Right renal pelvis (tissue), 4 donors: Measurements from ENCODE around the gene ANKRD45. TPM values are rescaled to one million over a fixed set of nuclear protein-coding genes. Genes with fewer than 3 reads are reported as not detected.
A peak's percentile ranks its signal among the peaks of the same experiment; 100 is the strongest.
"Not testable (repeated sequence)": the region's sequence is repeated elsewhere in the genome, so short reads cannot be mapped to it uniquely, and the experiment has no call there.

Experiments used
- DNase-seq, 4 donors: peaks; one replicate each; pipeline ENCODE4 v3.0.0-alpha.2; 2013; ENCODE audit warnings: low read depth in 4 of 4, low spot score in 3 of 4, missing footprints in 1 of 4
- polyA plus RNA-seq, 4 donors: library from polyadenylated mRNA; unstranded; fragments of 120-200 nt; gene quantifications; one replicate each; pipeline ENCODE4 v1.2.1, GENCODE V29; 2013; ENCODE audit not compliant: insufficient read length in 4 of 4

Gene ANKRD45
- polyA plus RNA-seq, 4 donors = 4.9 to 7.6 (median 6.6) TPM

- DNase-seq = no peak
Measured at GRCh38 chr1:173648880-173649605, 20.6 kb downstream of the ANKRD45 start.

GRCh38 chr1:173646656-173647055 lies 23.0 kb downstream of the ANKRD45 start:
- DNase-seq = no peak

DNA sequence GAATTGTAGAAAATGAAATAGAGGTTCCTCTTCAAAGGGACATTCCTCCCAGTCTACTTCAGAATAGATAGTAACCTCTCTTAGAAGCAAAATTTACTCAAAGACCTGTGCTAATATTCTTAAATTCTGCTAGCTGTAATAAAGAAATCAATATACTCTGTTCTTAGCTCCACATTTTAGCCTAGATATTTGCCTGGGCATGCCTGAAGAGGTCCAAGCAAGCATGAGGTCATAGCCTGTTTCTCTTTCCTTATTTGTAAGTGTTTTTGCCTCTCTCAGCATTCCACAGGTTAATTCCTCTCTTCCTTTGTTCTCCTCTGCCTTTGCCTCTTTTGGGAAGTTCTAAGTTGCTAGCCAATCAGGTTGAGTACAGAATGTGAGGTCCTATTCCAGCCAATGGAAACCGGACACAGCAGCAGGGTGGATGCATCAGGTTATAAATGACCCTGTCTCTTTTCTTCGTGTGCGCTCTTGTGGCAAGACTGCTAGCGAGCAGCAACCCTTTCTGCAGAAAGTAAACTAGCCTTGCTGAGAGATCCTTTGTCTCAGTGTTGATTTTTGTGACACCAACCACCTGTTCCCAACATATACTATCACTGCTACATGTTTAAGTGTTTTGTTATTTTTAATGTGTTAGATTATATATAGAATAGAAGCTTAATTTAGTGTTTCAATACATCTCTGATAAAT lies 27.1 kb downstream of the ANKRD45 start:
- not testable (repeated sequence) for DNase-seq

DNA sequence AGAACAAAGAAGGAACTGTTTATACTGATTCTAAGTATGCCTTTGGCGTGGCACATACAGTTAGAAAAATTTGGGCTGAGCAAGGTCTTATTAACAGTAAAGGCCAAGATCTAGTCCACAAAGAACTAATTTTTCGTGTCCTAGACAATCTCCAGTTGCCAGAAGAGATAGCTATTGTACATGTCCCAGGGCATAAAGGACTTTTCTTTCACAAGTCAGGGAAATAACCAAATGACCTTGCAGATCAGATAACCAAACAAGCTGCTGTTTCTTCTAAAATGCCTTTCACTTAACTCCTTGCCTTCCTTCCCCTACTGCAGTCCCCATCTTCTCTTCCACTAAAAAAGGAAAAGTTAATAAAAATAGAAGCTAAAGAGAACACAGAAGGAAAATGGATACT lies 30.5 kb downstream of the ANKRD45 start:
- no peak for DNase-seq

DNA sequence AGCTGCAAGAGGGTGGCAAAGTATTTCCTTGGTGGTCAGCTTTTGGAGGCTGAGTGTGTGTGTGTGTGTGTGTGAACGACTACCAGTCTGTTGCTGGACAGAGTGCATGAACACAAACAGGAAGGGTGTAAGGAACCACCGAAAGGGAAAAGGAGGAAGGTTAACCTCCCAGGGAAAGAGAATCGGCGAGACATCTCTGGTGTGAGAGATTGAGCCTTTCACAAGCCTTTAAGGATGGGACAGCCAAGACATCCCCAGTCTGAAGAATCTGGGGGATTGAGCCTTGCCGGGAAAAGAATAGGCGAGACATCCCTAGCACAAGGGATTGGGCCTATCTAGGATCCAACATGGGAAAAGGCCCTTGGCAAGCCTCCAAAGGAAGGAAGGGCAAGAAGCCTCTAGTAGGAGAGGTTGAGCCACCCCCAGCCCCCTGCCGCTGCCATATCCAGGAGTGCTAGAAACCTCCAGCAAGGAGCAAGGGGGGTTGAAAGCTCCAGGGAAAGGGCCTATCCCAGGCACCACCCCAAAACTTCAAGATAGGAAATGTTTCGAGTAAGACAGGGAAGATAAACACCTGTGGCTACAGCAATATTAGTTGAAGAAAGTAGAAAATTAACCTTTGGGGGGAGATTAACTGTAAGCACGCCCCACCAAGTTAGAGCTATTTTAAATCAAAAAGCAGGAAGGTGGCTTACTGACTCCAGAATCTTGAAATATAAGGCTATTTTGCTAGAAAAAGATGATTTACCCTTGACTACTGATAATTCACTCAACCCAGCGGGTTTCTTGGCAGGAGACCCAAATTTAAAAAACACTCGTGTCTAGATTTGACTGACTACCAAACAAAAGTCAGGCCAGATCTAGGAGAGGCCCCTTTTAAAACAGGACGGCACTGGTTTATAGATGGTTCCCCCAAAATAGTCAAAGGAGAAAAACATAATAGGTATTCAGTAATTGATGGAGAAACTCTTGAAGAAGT lies 31.3 kb downstream of the ANKRD45 start:
- DNase-seq = no peak

- DNase-seq = not testable (repeated sequence)
Measured at GRCh38 chr1:173637236-173638042, 32.2 kb downstream of the ANKRD45 start.

- no peak for DNase-seq
Measured at GRCh38 chr1:173635116-173635515, 34.5 kb downstream of the ANKRD45 start, which contains the start of gene TEX50. Gene TEX50, plus strand, starts transcription at chr1:173635338. Its CDS starts 184 bp downstream, at chr1:173635522.

GRCh38 chr1:173628888-173629287 lies 40.8 kb downstream of the ANKRD45 start:
- no peak for DNase-seq

- no peak for DNase-seq
Measured at GRCh38 chr1:173627269-173627668, 42.4 kb downstream of the ANKRD45 start.

DNA sequence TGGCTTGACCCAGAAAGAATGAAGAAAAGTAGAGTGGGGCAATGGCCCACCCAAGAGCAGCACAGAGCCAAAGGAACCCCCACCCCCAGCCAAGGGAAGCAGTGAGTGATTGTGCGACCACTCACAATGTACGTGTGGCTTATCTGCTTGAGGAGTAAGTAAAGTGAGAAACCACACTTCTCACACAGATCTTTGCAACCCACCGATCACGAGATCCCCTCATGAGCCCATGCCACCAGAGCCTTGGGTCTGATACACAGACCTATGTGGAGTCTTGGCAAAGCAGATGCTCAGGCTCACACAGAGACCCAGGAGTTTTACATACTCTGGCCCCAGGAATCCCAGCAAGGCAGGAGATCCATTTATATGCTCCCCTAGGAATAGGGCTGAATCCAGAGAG lies 52.8 kb downstream of the ANKRD45 start:
- no peak for DNase-seq

DNA sequence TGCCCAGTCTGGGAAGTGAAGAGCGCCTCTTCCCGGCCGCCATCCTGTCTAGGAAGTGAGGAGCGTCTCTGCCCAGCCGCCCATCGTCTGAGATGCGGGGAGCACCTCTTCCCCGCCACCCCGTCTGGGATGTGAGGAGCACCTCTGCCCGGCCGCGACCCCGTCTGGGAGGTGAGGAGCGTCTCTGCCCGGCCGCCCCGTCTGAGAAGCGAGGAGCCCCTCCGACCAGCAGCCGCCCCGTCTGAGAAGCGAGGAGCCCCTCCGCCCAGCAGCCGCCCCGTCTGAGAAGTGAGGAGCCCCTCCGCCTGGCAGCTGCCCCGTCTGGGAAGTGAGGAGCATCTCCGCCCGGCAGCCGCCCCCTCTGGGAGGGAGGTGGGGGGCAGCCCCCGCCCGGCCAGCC lies 56.6 kb downstream of the ANKRD45 start:
- DNase-seq = not testable (repeated sequence)

- no peak for DNase-seq
Measured at GRCh38 chr1:173608503-173609216, 61.0 kb downstream of the ANKRD45 start.

DNA sequence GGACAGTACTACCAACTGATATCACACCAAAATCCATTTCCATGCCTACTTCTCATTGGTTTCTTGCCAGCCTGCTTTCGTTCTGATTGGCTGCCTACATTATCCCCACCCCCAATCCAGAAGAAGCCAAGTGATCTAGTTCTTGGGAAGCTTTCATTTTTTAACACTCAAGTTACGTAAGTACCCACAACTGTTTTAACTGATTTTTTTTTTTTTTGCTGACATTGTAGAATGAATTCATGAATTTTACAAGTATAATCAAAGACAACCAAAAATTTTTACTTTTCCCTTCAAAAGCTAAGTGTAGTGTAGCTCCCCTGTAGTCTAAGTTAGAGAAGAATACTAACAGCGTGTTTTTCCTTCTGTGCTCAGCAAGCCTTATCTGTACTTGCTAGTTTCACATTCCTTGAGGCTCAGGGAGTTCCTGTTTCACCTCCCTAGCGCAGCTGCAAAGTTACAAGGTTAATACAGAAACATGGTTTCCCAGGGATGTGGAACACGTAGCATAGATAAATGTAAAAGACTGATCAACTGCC lies 66.5 kb downstream of the ANKRD45 start, which contains the start of gene SLC9C2:
Gene SLC9C2 (minus strand): TSS at position 17 of the 536 bp plus-strand sequence. CDS start 1,296 bp downstream, outside the sequence.
- DNase-seq = peak in 1 of 4 donors; percentile 0

- DNase-seq = no peak
Measured at GRCh38 chr1:173601588-173601987, 68.1 kb downstream of the ANKRD45 start.

DNA sequence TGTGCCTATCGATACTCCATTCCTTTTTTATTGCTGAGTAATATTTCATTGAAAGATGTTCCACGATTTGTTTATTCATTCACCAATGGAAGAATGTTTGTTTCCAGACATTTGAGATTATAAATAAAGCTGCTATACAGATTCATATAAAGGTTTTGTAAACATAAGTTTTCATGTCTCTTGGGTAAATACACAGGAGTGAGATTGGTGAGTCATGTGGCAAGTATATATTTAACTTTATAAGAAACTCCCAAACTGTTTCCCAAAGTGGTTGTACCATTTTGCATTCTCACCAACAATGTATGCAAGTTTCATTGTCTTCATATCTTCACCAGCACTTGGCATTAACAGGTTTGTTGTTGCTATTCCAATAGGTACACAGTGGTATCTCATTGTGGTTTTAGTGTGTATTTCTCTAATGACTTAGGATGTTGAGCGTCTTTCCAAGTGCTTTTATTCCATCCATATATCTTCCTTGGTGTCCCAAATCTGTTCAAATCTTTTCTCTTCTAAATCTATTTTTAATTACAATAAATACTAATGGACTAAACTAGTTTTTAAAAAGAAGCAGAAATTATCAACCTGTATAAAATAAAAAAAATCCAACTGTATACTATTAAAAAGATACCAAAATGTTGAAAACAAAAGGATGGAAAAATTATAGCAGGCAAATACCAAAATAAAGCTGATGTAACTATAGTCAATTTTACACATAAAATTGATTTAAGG lies 73.4 kb downstream of the ANKRD45 start:
- DNase-seq = no peak

- not testable (repeated sequence) for DNase-seq
Measured at GRCh38 chr1:173591138-173591537, 78.5 kb downstream of the ANKRD45 start.

- no peak for DNase-seq
Measured at GRCh38 chr1:173590557-173590956, 79.1 kb downstream of the ANKRD45 start.

DNA sequence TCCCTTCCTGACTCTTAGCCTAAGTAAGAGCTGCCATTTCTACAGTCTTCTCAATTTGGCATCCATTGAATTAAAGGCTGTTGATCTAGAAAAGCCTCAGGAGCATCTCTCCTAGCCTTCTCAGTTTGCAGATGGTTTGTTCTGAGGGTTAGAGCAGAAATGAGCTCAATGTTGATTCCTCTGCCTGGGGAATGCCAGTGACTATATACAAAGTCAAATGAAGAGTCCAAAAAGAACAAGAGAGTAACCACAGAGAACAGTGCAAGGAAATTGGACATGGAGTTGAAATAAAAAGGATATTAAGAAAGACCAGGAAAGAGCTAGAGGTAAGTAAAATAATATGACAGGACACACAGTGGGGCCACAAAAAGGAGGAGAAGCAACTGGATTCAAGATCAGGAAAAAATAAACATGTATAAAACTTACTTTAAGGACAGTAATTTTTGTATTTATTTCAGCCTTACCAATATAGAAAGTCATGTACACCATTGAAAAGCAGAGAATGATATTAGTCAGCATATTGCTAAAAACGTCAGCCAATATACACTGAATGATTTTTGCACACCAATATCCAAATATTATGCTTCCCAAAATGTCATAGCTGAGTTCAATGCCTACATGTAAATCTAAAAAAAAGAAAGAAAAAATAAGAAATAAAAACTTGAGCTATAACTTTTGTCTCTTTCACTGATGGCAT lies 88.1 kb downstream of the ANKRD45 start:
- DNase-seq = no peak
